Right renal cortex interstitium (tissue), 3 donors: ENCODE measurements around the gene USP2. TPM values are rescaled to one million over a fixed set of nuclear protein-coding genes. Genes with fewer than 3 reads are reported as not detected.

Experiments used
- DNase-seq, 3 donors: peaks; one replicate each; pipeline ENCODE4 v3.0.0-alpha.2; 2013; ENCODE audit warnings: low read depth in 3 of 3, low spot score in 2 of 3
- polyA plus RNA-seq, 3 donors: library from polyadenylated mRNA; unstranded; fragments of 120-200 nt; gene quantifications; one replicate each; pipeline ENCODE4 v1.2.1, GENCODE V29; 2013; ENCODE audit not compliant: insufficient read length in 3 of 3

USP2 gene
- polyA plus RNA-seq, 3 donors: 7.1 to 11.8 (median 8.7) TPM

DNA sequence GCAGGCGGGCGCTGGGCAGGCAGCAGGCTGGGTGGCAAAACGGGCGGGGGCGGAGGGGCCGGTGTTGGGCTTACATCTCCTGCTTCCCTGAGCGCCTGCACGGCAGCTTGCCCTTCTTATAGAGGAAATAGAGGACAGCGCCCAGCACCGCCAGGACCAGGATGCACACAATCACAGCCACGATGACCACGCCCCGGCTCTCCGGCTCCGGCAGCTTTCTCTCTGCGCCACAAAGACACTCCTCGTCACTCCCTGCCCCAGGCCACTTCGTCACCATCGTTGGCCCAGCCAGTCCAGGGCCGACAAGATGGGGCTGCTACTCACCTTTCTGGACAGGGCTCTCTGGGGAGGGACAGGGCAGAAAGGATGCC is 70.8 kb downstream of the USP2 start:
- DNase-seq: no peak

GRCh38 chr11:119309953-119310681 is 71.4 kb downstream of the USP2 start:
- no peak for DNase-seq

DNA sequence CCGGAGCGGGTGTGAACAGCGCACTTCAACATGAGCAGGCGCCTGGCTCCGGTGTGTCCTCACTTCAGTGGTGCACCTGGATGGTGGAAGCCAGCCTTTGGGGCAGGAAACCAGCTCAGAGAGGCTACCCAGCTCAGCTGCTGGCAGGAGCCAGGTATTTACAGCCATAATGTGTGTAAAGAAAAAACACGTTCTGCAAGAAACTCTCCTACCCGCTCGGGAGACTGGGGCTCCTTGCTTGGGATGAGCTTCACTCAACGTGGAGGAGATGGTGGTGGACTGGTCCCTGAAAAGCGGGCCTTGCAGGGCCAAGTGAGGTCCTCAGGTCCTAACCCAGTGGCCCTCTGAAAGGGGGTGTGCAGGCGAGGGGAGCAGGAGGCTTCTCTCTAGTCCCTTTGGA is 72.1 kb downstream of the USP2 start:
- no peak for DNase-seq

DNA sequence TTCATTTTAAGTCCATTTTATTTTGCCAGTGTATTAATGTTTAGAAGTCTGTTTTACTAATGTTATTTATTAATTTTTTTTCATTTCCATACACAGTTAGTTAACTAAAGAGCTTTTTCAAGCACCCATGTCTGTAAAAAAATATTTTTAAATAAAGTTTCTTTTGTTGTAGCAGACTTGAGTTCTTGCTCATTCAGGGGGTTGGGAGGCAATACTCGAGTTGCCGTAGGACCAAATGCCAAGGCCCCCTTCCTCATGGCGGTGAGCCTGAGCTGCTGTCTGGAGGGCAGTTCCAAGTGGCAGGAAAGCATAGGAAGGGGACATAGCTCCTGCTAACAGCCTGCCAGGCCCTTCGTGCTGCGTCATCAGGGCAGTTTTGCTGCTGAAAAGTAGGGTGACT is 73.5 kb downstream of the USP2 start:
- DNase-seq: no peak

- no peak for DNase-seq
Observed at GRCh38 chr11:119307219-119307618, 74.3 kb downstream of the USP2 start.

- DNase-seq: no peak
Observed at GRCh38 chr11:119306373-119306890, 75.1 kb downstream of the USP2 start.

DNA sequence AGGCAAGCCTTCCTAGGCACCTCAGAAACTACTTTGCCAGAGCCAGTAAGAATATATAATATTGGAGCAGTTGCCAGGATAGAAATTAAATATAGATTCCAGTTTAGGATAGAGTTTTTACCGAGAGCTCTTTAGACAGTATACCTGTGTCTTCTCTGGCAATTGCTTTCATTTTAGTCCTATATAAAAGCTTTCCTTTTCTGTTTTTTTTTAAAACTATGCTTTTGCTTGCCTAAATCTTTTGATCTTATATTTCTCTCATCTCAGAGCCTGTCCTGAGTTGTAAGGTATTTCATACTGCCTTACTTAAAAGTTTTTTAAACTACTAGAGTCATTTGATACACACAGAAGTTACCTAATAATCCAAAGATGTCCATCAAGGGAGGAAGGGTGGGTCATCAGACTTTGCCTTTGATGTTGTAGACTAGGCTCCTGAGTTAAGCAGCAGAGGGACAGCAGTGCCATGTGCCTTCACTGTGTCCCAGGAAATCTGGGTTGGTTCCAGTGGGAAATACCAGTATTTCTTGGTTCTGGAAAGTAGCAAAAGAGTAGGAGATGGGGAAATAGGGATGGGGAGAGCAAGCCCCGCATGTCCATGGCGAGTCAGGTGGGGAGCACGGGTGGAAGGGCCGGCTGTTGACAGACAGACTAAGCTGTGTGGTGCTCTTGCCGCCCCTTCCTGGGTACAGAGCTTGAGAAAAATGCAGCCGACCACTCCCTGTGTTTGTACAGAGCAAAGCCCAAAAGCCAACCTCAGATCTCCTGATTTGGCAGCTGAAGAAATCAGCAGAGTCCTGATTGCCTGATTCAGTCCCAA is 75.7 kb downstream of the USP2 start:
- DNase-seq: no peak

Other genes with a start within 250 kb of the USP2 start
- under 1 TPM; 0.74 to 0.79 (median 0.74) TPM for gene ABCG4, start 232.6 kb downstream of the USP2 start, polyA plus RNA-seq
- 10 to 100 TPM in 2 of 3 donors, 1 to 10 TPM in 1; 9.7 to 11.3 (median 10.3) TPM for gene NLRX1, start 213.0 kb downstream of the USP2 start, polyA plus RNA-seq
- 10 to 100 TPM; 11.7 to 15.4 (median 12.0) TPM for gene NHERF4, start 196.2 kb downstream of the USP2 start, polyA plus RNA-seq
- 10 to 100 TPM; 19.5 to 19.8 (median 19.7) TPM for gene CBL, start 175.4 kb downstream of the USP2 start, polyA plus RNA-seq
- 10 to 100 TPM; 48.5 to 51.9 (median 51.6) TPM for gene MCAM, start 64.6 kb downstream of the USP2 start, polyA plus RNA-seq
- gene RNF26, start 47.2 kb downstream of the USP2 start, polyA plus RNA-seq: 10 to 100 TPM; 28.4 to 32.3 (median 28.8) TPM
- 10 to 100 TPM; 22.5 to 25.9 (median 25.0) TPM for gene C1QTNF5, start 40.8 kb downstream of the USP2 start, polyA plus RNA-seq
- not detected for gene MFRP, start 35.0 kb downstream of the USP2 start, polyA plus RNA-seq
- gene THY1, start 41.5 kb upstream of the USP2 start, polyA plus RNA-seq: 100 to 1,000 TPM in 1 of 3 donors, 10 to 100 TPM in 2; 90.2 to 104 (median 98.9) TPM